ENCODE results near the gene TTC9C.

The TTC9C gene

GRCh38 chr11:62687508-62688396 lies 40.5 kb upstream of the TTC9C start:
- TF ChIP-seq POLR2AphosphoS5 (IDR thresholded peaks at IDR 0.05; ENCODE audit: low read depth, low read length) (no peak), SIN3A (IDR thresholded peaks at IDR 0.05; ENCODE audit: borderline replicate concordance, insufficient read depth, low read length) (no peak), FOXP2 (optimal IDR thresholded peaks at IDR 0.05; ENCODE audit: borderline replicate concordance, extremely low read depth, extremely low read length, insufficient read depth) (no peak), REST (IDR thresholded peaks at IDR 0.05; ENCODE audit: insufficient read depth in 1 of 2, low read depth in 2 of 2, low read length in 2 of 2) (no peak)

- TF ChIP-seq REST (IDR thresholded peaks at IDR 0.05; ENCODE audit: insufficient read depth in 1 of 2, low read depth in 2 of 2, low read length in 2 of 2) = no peak
Observed at GRCh38 chr11:62688491-62688890, 39.8 kb upstream of the TTC9C start.

GRCh38 chr11:62689421-62690183 lies 38.7 kb upstream of the TTC9C start, which contains the start of gene LRRN4CL:
LRRN4CL (minus strand) TSS chr11:62689530; CDS start chr11:62688508, 1,022 bp downstream.
- peak; percentile 80; the same call in 1 of the 2 replicates for TF ChIP-seq SIN3A (IDR thresholded peaks at IDR 0.05; ENCODE audit: borderline replicate concordance, insufficient read depth, low read length)
- TF ChIP-seq TAF1 (IDR thresholded peaks at IDR 0.05; ENCODE audit: borderline replicate concordance, insufficient read depth, low read length) = no peak

GRCh38 chr11:62694455-62695167 lies 33.7 kb upstream of the TTC9C start:
- TF ChIP-seq REST (IDR thresholded peaks at IDR 0.05; ENCODE audit: insufficient read depth in 1 of 2, low read depth in 2 of 2, low read length in 2 of 2) (no peak), TAF1 (IDR thresholded peaks at IDR 0.05; ENCODE audit: borderline replicate concordance, insufficient read depth, low read length) (no peak), FOXP2 (optimal IDR thresholded peaks at IDR 0.05; ENCODE audit: borderline replicate concordance, extremely low read depth, extremely low read length, insufficient read depth) (no peak), POLR2AphosphoS5 (IDR thresholded peaks at IDR 0.05; ENCODE audit: low read depth, low read length) (no peak), SIN3A (IDR thresholded peaks at IDR 0.05; ENCODE audit: borderline replicate concordance, insufficient read depth, low read length) (no peak)

- no peak for TF ChIP-seq REST (IDR thresholded peaks at IDR 0.05; ENCODE audit: insufficient read depth in 1 of 2, low read depth in 2 of 2, low read length in 2 of 2)
- TF ChIP-seq SIN3A (IDR thresholded peaks at IDR 0.05; ENCODE audit: borderline replicate concordance, insufficient read depth, low read length) = no peak
- TF ChIP-seq POLR2AphosphoS5 (IDR thresholded peaks at IDR 0.05; ENCODE audit: low read depth, low read length) = no peak
Observed at GRCh38 chr11:62702246-62702645, 26.0 kb upstream of the TTC9C start.
